HL-60 (cell line): ENCODE results near the gene ARHGAP10.

Source experiments
- DNase-seq, 2 experiments: peaks; one replicate each; pipeline ENCODE4 v3.0.0-alpha.2; 2010 to 2020; ENCODE audit warnings: low read depth in 1 of 2, low spot score in 1 of 2
- H3K27ac ChIP-seq: fragments of 250-450 bp; sonication (Bioruptor Pico); replicated peaks from 2 replicates; pipeline ENCODE4 v1.5.1; 2020; ENCODE audit warnings: mild to moderate bottlenecking, moderate library complexity
- H3K27me3 ChIP-seq: fragments of 250-450 bp; sonication (Bioruptor Pico); 2 replicates; pipeline ENCODE4 v1.5.1; 2021; ENCODE audit warnings: mild to moderate bottlenecking, moderate library complexity; ENCODE audit not compliant: insufficient read depth, poor library complexity, severe bottlenecking
- H3K4me3 ChIP-seq: replicated peaks from 2 replicates; pipeline ENCODE4 v1.5.1; 2011; ENCODE audit warnings: mild to moderate bottlenecking, control low read depth, low read length; ENCODE audit not compliant: insufficient read depth
- CTCF ChIP-seq: IDR thresholded peaks from one replicate; pipeline ENCODE4 v1.5.1; 2011; ENCODE audit warnings: low read length, control low read depth, inconsistent platforms; ENCODE audit not compliant: insufficient read depth
- GABPA ChIP-seq: IDR thresholded peaks from 2 replicates; pipeline ENCODE4 v1.6.1; 2012; ENCODE audit warnings: low read depth
- POLR2AphosphoS5 ChIP-seq: IDR thresholded peaks from 2 replicates; pipeline ENCODE4 v1.6.1; 2012; ENCODE audit warnings: low read depth
- REST ChIP-seq: IDR thresholded peaks from 2 replicates; pipeline ENCODE4 v1.6.1; 2012; ENCODE audit warnings: low read depth; ENCODE audit not compliant: insufficient replicate concordance
- SPI1 ChIP-seq: IDR thresholded peaks from 2 replicates; pipeline ENCODE4 v1.6.1; 2012; ENCODE audit warnings: low read depth, mild to moderate bottlenecking, borderline replicate concordance

ARHGAP10 gene

GRCh38 chr4:147754037-147754445 is 22.2 kb downstream of the ARHGAP10 start:
- H3K27ac ChIP-seq, result no peak overlapping the region
- no peak overlapping the region for H3K4me3 ChIP-seq
- no peak for DNase-seq
- TF ChIP-seq CTCF, result no peak
- TF ChIP-seq REST, result no peak
- no peak for TF ChIP-seq SPI1
- no peak for TF ChIP-seq POLR2AphosphoS5
- TF ChIP-seq GABPA, result no peak
- no peaks in the 10 kb centered on the region for H3K27me3 ChIP-seq

- no peak overlapping the region for H3K4me3 ChIP-seq
- TF ChIP-seq SPI1 (no peak), POLR2AphosphoS5 (no peak), GABPA (no peak), CTCF (no peak), REST (no peak)
- no peaks in the 10 kb centered on the region for H3K27me3 ChIP-seq
- no peak for DNase-seq
- H3K27ac ChIP-seq, result no peak overlapping the region
Observed at GRCh38 chr4:147755561-147756295, 23.8 kb downstream of the ARHGAP10 start.

GRCh38 chr4:147756417-147756816 is 24.5 kb downstream of the ARHGAP10 start:
- DNase-seq, result no peak
- no peak for TF ChIP-seq GABPA
- no peak for TF ChIP-seq CTCF
- TF ChIP-seq SPI1, result no peak
- TF ChIP-seq REST, result no peak
- no peak for TF ChIP-seq POLR2AphosphoS5
- no peaks in the 10 kb centered on the region for H3K27me3 ChIP-seq
- H3K4me3 ChIP-seq, result no peak overlapping the region
- H3K27ac ChIP-seq, result no peak overlapping the region
